Keratinocyte (primary cell): ENCODE measurements around the gene MAP4K2.

Experiments
- CTCF ChIP-seq, 3 experiments: IDR thresholded peaks in 1 of 3; conservative IDR thresholded peaks in 1 of 3; optimal IDR thresholded peaks in 1 of 3; 2 replicates in 2 of 3; 3 replicates in 1 of 3; pipeline versions ENCODE3 to v1.5.1; 2011; ENCODE audit warnings: low read length in 3 of 3, mild to moderate bottlenecking in 3 of 3, moderate library complexity in 2 of 3, control low read depth in 1 of 3, inconsistent platforms in 1 of 3; ENCODE audit not compliant: insufficient read depth in 2 of 3; ENCODE audit errors: extremely low read depth in 1 of 3
- EZH2 ChIP-seq: IDR thresholded peaks from one replicate; pipeline ENCODE4 v1.6.1; 2012; ENCODE audit warnings: inconsistent platforms, mild to moderate bottlenecking, low read length, moderate library complexity

DNA sequence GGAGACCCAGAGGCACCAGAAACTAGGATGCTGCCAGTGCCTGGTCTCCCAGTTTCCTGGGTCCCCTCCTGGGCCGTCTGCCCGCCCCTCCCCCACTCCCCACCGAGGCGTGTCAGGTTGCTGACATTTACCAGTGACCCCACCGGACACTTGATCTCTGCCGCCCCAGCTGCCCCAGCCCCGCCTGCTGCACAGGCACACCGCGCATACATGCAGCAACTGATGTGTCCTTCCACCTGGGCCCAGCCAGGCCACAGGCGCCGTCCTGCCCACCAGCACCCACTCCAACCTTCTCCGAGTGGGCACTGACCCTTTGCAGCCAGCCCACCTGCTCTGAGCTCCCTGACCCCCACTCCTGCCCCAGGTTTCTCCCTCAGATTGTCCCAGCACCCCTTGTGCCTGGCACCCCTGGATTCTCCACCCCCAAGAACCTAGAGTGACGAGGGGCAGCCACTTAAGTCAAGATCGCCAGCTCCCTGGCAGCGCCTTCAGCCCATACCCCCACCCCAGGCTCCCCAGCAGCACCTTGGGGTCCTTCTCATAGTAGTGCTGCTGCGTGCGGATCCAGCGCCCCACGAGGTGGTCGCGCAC, 43.8 kb downstream of the MAP4K2 start:
- no peak for TF ChIP-seq CTCF (optimal IDR thresholded peaks at IDR 0.05 in 1 of 3, IDR thresholded peaks at IDR 0.05 in 1 of 3, conservative IDR thresholded peaks at IDR 0.05 in 1 of 3; ENCODE audit: extremely low read depth in 1 of 3, insufficient read depth in 2 of 3, low read length in 3 of 3)
- TF ChIP-seq EZH2: no peak
